OCI-LY7 (cell line): Measurements from ENCODE around the gene ZC3H18. TPM values are rescaled to one million over a fixed set of nuclear protein-coding genes. Genes with fewer than 3 reads are reported as not detected.

Source experiments
- BruUV-seq: library from RNA; stranded (reverse); fragments of 400-500 nt; replicated peaks from 2 replicates; lab custom pipeline; 2021; lab: Mats Ljungman, UMichigan
- CTCF ChIA-PET: fragments of 300-600 bp; sonication (Branson Sonifier 250); formaldehyde crosslinking; loops from one replicate; lab custom pipeline; 2022; ENCODE audit warnings: antibody characterized with exemption; ENCODE audit not compliant: unreplicated experiment; lab: Charles Lee
- POLR2A ChIA-PET: fragments of 300-600 bp; sonication (Branson Sonifier 250); formaldehyde crosslinking; loops from one replicate; lab custom pipeline; 2022; ENCODE audit warnings: antibody characterized with exemption; lab: Charles Lee
- DNase-seq: peaks from one replicate; pipeline ENCODE4 v3.0.0-alpha.2; 2015; ENCODE audit warnings: low spot score
- H2AFZ ChIP-seq: fragments of 200-600 bp; sonication (generic), shearing (Covaris generic); 2 replicates; pipeline ENCODE4 v1.6.1; 2014; ENCODE audit warnings: mild to moderate bottlenecking, antibody characterized with exemption, low read length, moderate library complexity
- H3K27ac ChIP-seq: fragments of 200-600 bp; sonication (generic); 2 replicates; pipeline ENCODE4 v1.5.1; 2014; ENCODE audit warnings: mixed run types, low read depth, mild to moderate bottlenecking, moderate library complexity, low read length, inconsistent platforms; ENCODE audit not compliant: poor library complexity, severe bottlenecking
- H3K36me3 ChIP-seq: fragments of 200-600 bp; sonication (generic); 2 replicates; pipeline ENCODE4 v1.6.1; 2014; ENCODE audit warnings: mild to moderate bottlenecking, antibody characterized with exemption, low read length, moderate library complexity, mixed read lengths; ENCODE audit not compliant: insufficient read depth
- H3K4me1 ChIP-seq: fragments of 200-600 bp; sonication (generic); 2 replicates; pipeline ENCODE4 v1.5.1; 2014; ENCODE audit warnings: mild to moderate bottlenecking, low read length; ENCODE audit not compliant: insufficient read depth, poor library complexity, severe bottlenecking
- H3K4me2 ChIP-seq: fragments of 200-600 bp; sonication (generic); 2 replicates; pipeline ENCODE4 v1.6.1; 2014; ENCODE audit warnings: mild to moderate bottlenecking, low read length
- H3K4me3 ChIP-seq: fragments of 200-600 bp; sonication (generic); 2 replicates; pipeline ENCODE4 v1.5.1; 2014; ENCODE audit warnings: mild to moderate bottlenecking, low read depth, low read length; ENCODE audit not compliant: poor library complexity, severe bottlenecking
- H3K79me2 ChIP-seq: fragments of 200-600 bp; sonication (generic); 2 replicates; pipeline ENCODE4 v1.6.1; 2016; ENCODE audit warnings: low read depth, mild to moderate bottlenecking, low read length, moderate library complexity, mixed read lengths; ENCODE audit not compliant: insufficient read depth
- H3K9me2 ChIP-seq: fragments of 200-600 bp; sonication (generic); 2 replicates; pipeline ENCODE4 v1.6.1; 2016; ENCODE audit warnings: mild to moderate bottlenecking, low read length, mixed read lengths; ENCODE audit not compliant: insufficient read depth
- H3K9me3 ChIP-seq: fragments of 200-600 bp; sonication (generic); 2 replicates; pipeline ENCODE4 v1.6.1; 2014; ENCODE audit warnings: mild to moderate bottlenecking, mixed run types, low read length, mixed read lengths
- H4K20me1 ChIP-seq: fragments of 200-600 bp; sonication (generic); 2 replicates; pipeline ENCODE4 v1.6.1; 2014; ENCODE audit warnings: mild to moderate bottlenecking, antibody characterized with exemption, low read length, moderate library complexity, mixed read lengths; ENCODE audit not compliant: insufficient read depth
- EZH2phosphoT487 ChIP-seq: fragments of 200-600 bp; sonication (generic); IDR thresholded peaks from 2 replicates; pipeline ENCODE4 v1.6.1; 2018; ENCODE audit warnings: low read depth, borderline replicate concordance, mild to moderate bottlenecking, mixed run types, antibody characterized with exemption, low read length, moderate library complexity, mixed read lengths
- intact Hi-C: fragments of 100-400 bp; cut with micrococcal nuclease; formaldehyde crosslinking; loops from one replicate; pipeline ENCODE4 v1.10.0; 2022; ENCODE audit not compliant: unreplicated experiment
- total RNA-seq, 2 experiments: library from RNA; depleted of rRNA in 1 of 2; stranded (reverse); fragments of >200 nt in 1 of 2; shearing (Covaris generic) in 1 of 2; gene quantifications; 2 replicates each; pipeline ENCODE4 v1.2.3, GENCODE V29; 2014 to 2022
- TF ChIP-seq, protein P1 (sequence below): fragments of 200-600 bp; sonication (generic); conservative IDR thresholded peaks from 2 replicates; pipeline ENCODE4 v1.5.1; 2014; ENCODE audit warnings: mild to moderate bottlenecking, antibody characterized with exemption, low read length, moderate library complexity, mixed read lengths

ZC3H18 gene
- total RNA-seq, 2 experiments from 2014 or later: 22.2 to 79.0 TPM

DNA sequence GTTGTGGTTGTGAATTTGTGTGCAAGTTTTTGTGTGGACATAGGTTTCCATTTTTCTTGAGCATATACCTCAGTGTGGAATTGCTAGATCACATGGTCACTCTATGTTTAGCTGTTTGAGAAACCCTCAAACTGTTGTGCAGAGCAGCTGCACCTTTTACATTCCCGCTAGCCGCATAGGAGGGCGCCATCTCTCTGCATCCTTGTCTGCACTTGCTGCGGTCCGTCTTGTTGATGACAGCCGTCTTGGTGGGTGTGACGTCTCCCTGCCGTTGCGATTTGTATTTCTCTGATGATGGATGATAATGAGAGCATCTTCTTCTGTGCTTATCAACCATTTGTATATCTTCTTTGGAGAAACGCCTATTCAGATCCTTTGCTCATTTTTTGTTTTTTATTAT, 43.1 kb downstream of the ZC3H18 start:
- peaks cover 3% of the 10 kb centered on the region for H3K4me1 ChIP-seq
- ChIA-PET POLR2A (no interaction called here), CTCF (no interaction called here)
- H3K4me3 ChIP-seq: no peak overlapping the region
- H3K9me3 ChIP-seq: no peaks in the 10 kb centered on the region
- no peak for TF ChIP-seq EZH2phosphoT487
- TF ChIP-seq, protein P1, sequence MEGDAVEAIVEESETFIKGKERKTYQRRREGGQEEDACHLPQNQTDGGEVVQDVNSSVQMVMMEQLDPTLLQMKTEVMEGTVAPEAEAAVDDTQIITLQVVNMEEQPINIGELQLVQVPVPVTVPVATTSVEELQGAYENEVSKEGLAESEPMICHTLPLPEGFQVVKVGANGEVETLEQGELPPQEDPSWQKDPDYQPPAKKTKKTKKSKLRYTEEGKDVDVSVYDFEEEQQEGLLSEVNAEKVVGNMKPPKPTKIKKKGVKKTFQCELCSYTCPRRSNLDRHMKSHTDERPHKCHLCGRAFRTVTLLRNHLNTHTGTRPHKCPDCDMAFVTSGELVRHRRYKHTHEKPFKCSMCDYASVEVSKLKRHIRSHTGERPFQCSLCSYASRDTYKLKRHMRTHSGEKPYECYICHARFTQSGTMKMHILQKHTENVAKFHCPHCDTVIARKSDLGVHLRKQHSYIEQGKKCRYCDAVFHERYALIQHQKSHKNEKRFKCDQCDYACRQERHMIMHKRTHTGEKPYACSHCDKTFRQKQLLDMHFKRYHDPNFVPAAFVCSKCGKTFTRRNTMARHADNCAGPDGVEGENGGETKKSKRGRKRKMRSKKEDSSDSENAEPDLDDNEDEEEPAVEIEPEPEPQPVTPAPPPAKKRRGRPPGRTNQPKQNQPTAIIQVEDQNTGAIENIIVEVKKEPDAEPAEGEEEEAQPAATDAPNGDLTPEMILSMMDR: no peak
- no peak overlapping the region for H3K27ac ChIP-seq
- peaks cover 84% of the 10 kb centered on the region for H3K36me3 ChIP-seq
- no peak overlapping the region for H3K4me2 ChIP-seq
- BruUV-seq: no TSS peak
- no peaks in the 10 kb centered on the region for H3K79me2 ChIP-seq
- H3K9me2 ChIP-seq: no peaks in the 10 kb centered on the region
- intact Hi-C loops: no loop called here
- no peak for DNase-seq
- H2AFZ ChIP-seq: no peak overlapping the region
- no peaks in the 10 kb centered on the region for H4K20me1 ChIP-seq

DNA sequence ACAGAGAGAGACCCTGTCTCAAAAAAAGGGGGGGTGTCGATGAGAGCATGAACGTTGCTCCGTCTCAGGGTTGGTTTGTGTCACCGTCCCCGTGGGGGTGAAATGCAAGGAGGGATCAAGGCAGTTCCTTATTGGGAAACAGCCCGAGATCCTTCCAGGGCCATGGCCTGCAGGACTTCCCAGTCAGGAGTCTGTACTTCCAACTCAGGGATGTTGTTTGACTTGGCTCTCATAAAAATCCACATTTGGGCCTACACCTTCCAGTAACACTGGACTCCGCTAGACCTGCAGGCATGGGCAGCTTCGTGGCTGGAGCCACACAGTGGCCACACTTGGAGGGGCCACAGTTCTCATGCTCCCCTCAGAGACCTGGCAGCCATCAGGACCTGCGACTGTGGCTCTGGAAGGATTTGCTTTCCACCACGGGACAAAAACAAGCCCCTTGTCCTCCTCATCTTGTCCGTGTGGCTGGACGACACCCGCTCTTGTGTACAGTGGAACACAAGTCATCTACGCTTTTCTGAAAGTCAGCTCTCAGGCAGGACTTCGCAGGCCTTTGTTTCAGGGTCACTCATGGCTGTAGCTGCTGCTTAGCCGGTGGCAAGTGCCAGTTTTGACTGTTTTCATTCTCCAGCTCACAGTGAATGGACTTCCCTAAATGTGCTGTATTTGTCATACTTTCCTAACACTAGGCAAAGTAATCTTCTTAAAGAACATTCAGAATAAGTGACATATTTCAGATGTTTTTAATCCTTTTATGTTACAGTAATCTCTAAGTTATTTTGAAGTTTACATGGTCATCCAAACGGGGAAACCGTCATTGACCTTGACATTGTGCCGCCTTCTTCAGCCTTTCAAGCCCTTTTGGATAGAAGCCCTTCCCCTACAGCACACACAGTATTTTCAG, 44.0 kb downstream of the ZC3H18 start:
- Histone ChIP-seq H3K4me2 (no peak overlapping the region), H4K20me1 (no peaks in the 10 kb centered on the region), H2AFZ (no peak overlapping the region), H3K36me3 (peaks cover 84% of the 10 kb centered on the region), H3K4me3 (no peak overlapping the region), H3K27ac (no peak overlapping the region), H3K79me2 (no peaks in the 10 kb centered on the region), H3K9me2 (no peaks in the 10 kb centered on the region), H3K9me3 (no peaks in the 10 kb centered on the region), H3K4me1 (no peaks in the 10 kb centered on the region)
- ChIA-PET POLR2A (no interaction called here), CTCF (no interaction called here)
- no TSS peak for BruUV-seq
- TF ChIP-seq, protein P1: no peak
- TF ChIP-seq EZH2phosphoT487: no peak
- intact Hi-C loops: no loop called here
- no peak for DNase-seq
